Fibroblast of lung (primary cell): ENCODE measurements around the gene LRRC75B.

Experiments used
- EZH2 ChIP-seq: IDR thresholded peaks from 2 replicates; pipeline ENCODE4 v1.5.1; 2012; ENCODE audit warnings: low read length, control low read depth, mild to moderate bottlenecking; ENCODE audit errors: missing control alignments
- TF ChIP-seq, protein P1 (sequence below), 2 donors: IDR thresholded peaks in 1 of 2; conservative IDR thresholded peaks in 1 of 2; 1 replicate in 1 of 2; 2 replicates in 1 of 2; pipeline ENCODE4 v1.5.1; 2011 to 2012; ENCODE audit warnings: low read length in 2 of 2, control low read depth in 1 of 2, inconsistent platforms in 1 of 2, low read depth in 1 of 2, mild to moderate bottlenecking in 1 of 2

DNA sequence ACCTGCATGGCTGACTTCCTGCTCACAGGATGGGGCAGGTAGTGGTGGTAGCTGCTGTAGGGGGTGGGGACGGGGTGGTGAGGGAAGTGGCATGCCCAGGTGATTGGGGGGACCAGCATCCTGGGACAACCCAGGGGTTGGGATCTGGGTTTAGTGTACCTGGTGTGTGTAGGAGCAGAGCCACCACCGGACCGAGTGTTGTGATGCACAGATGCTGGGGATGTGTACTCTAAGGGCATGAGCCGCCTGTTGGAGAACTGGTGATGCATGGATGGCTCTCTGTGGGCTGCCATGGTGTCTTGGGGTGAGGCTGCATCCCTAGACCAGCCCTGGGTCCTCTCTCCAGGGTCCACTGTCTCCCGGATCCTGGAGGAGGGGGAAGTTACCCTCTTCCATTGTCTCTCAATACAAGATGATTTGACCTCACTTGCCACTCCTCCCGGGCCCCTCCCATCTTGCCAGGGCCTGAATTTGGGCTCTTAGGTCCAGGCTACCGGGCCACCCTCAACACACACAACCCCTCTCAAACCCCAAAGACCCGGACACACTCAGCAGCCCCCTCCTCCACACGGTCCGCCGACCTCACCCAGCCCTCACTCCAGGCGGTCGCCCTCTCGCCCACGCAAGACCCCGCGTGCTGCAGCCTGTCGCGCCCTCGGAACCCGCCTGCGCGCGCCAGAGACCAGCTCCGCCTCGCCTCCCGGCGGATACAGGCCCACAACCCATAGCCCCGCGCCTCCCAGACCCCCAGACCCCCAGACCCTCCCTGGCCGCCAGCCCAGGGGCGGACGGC is 619 bp downstream of the LRRC75B start:
- no peak for TF ChIP-seq EZH2
- TF ChIP-seq, protein P1, sequence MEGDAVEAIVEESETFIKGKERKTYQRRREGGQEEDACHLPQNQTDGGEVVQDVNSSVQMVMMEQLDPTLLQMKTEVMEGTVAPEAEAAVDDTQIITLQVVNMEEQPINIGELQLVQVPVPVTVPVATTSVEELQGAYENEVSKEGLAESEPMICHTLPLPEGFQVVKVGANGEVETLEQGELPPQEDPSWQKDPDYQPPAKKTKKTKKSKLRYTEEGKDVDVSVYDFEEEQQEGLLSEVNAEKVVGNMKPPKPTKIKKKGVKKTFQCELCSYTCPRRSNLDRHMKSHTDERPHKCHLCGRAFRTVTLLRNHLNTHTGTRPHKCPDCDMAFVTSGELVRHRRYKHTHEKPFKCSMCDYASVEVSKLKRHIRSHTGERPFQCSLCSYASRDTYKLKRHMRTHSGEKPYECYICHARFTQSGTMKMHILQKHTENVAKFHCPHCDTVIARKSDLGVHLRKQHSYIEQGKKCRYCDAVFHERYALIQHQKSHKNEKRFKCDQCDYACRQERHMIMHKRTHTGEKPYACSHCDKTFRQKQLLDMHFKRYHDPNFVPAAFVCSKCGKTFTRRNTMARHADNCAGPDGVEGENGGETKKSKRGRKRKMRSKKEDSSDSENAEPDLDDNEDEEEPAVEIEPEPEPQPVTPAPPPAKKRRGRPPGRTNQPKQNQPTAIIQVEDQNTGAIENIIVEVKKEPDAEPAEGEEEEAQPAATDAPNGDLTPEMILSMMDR (conservative IDR thresholded peaks at IDR 0.05 in 1 of 2, IDR thresholded peaks at IDR 0.05 in 1 of 2; ENCODE audit: low read depth in 1 of 2, low read length in 2 of 2): no peak
